Keratinocyte (primary cell): ENCODE measurements around the gene GAREM1. TPM values are rescaled to one million over a fixed set of nuclear protein-coding genes. Genes with fewer than 3 reads are reported as not detected.
"Not testable (repeated sequence)": the region's sequence is repeated elsewhere in the genome, so short reads cannot be mapped to it uniquely, and the experiment has no call there.

Experiments
- DNase-seq: peaks from one replicate; pipeline ENCODE4 v3.0.0-alpha.2; 2011; ENCODE audit warnings: low read depth, missing footprints, low spot score
- FAIRE-seq: peaks from 2 replicates; lab custom pipeline; 2011; peaks lifted over from hg19 to GRCh38; lab: Jason Lieb, UNC
- H2AFZ ChIP-seq: 2 replicates; pipeline ENCODE4 v1.6.0; 2012; ENCODE audit warnings: low read length, control low read depth, inconsistent platforms; ENCODE audit not compliant: control insufficient read depth
- H3K27ac ChIP-seq: 2 replicates; pipeline ENCODE4 v1.5.1; 2011; ENCODE audit warnings: low read length; ENCODE audit not compliant: control insufficient read depth, insufficient read depth
- H3K27me3 ChIP-seq: 3 replicates; pipeline ENCODE4 v1.6.0; 2011; ENCODE audit warnings: low read length; ENCODE audit not compliant: control insufficient read depth, insufficient read depth; ENCODE audit errors: extremely low read depth
- H3K36me3 ChIP-seq, 2 experiments: 2 replicates in 1 of 2; 3 replicates in 1 of 2; pipeline ENCODE4 v1.5.1; 2011; ENCODE audit warnings: low read length in 2 of 2, mild to moderate bottlenecking in 1 of 2; ENCODE audit not compliant: control insufficient read depth in 2 of 2, insufficient read depth in 2 of 2; ENCODE audit errors: extremely low read depth in 1 of 2
- H3K4me1 ChIP-seq: 3 replicates; pipeline ENCODE4 v1.5.1; 2011; ENCODE audit warnings: low read length; ENCODE audit not compliant: control insufficient read depth, insufficient read depth; ENCODE audit errors: extremely low read depth
- H3K4me2 ChIP-seq: 3 replicates; pipeline ENCODE4 v1.6.0; 2011; ENCODE audit warnings: low read depth, low read length; ENCODE audit not compliant: control insufficient read depth, insufficient read depth; ENCODE audit errors: extremely low read depth
- H3K4me3 ChIP-seq, 3 experiments: fragments of 200-600 bp in 1 of 3; sonication (generic) in 1 of 3; 2 replicates in 2 of 3; 3 replicates in 1 of 3; pipeline ENCODE4 v1.5.1; 2011 to 2016; ENCODE audit warnings: low read length in 3 of 3, mild to moderate bottlenecking in 3 of 3, control low read depth in 2 of 3, inconsistent platforms in 1 of 3, low read depth in 1 of 3, mixed read lengths in 1 of 3, mixed run types in 1 of 3, moderate library complexity in 1 of 3; ENCODE audit not compliant: control insufficient read depth in 2 of 3, insufficient read depth in 2 of 3; ENCODE audit errors: extremely low read depth in 1 of 3
- H3K79me2 ChIP-seq: 2 replicates; pipeline ENCODE4 v1.6.0; 2012; ENCODE audit warnings: low read length; ENCODE audit not compliant: control insufficient read depth, insufficient read depth
- H3K9ac ChIP-seq: 3 replicates; pipeline ENCODE4 v1.6.0; 2011; ENCODE audit warnings: low read length; ENCODE audit not compliant: control insufficient read depth, insufficient read depth; ENCODE audit errors: extremely low read depth
- H3K9me1 ChIP-seq: 3 replicates; pipeline ENCODE4 v1.6.0; 2011; ENCODE audit warnings: low read length; ENCODE audit not compliant: control insufficient read depth, insufficient read depth; ENCODE audit errors: extremely low read depth
- H3K9me3 ChIP-seq: 2 replicates; pipeline ENCODE4 v1.5.1; 2012; ENCODE audit warnings: low read depth, low read length; ENCODE audit not compliant: control insufficient read depth
- H4K20me1 ChIP-seq: 3 replicates; pipeline ENCODE4 v1.6.0; 2011; ENCODE audit warnings: low read length; ENCODE audit not compliant: control insufficient read depth, insufficient read depth; ENCODE audit errors: extremely low read depth
- CTCF ChIP-seq, 3 experiments: IDR thresholded peaks in 1 of 3; conservative IDR thresholded peaks in 1 of 3; optimal IDR thresholded peaks in 1 of 3; 2 replicates in 2 of 3; 3 replicates in 1 of 3; pipeline versions ENCODE3 to v1.5.1; 2011; ENCODE audit warnings: low read length in 3 of 3, mild to moderate bottlenecking in 3 of 3, moderate library complexity in 2 of 3, control low read depth in 1 of 3, inconsistent platforms in 1 of 3; ENCODE audit not compliant: insufficient read depth in 2 of 3; ENCODE audit errors: extremely low read depth in 1 of 3
- EZH2 ChIP-seq: IDR thresholded peaks from one replicate; pipeline ENCODE4 v1.6.1; 2012; ENCODE audit warnings: inconsistent platforms, mild to moderate bottlenecking, low read length, moderate library complexity
- dilution Hi-C: fragments of 300-500 bp; cut with MboI; formaldehyde crosslinking; loops from one replicate; pipeline ENCODE4 v1.7.0; 2020; ENCODE audit warnings: low sequenced_read_pairs; ENCODE audit not compliant: extremely low pct_ligation_motif_present
- polyA plus RNA-seq, 5 experiments: library from polyadenylated mRNA; depleted of rRNA in 3 of 5; stranded (reverse) in 3 of 5; stranded (forward) in 1 of 5; unstranded in 1 of 5; fragments of >200 nt; gene quantifications; 1 replicate in 1 of 5; 2 replicates in 3 of 5; 3 replicates in 1 of 5; pipeline versions ENCODE4 v1.2.1 to v1.2.3, GENCODE V29; 2011 to 2012; ENCODE audit warnings: missing spikeins in 2 of 5, low read depth in 1 of 5, low replicate concordance in 1 of 5

Gene GAREM1
- polyA plus RNA-seq, 1 donor (not counting 4 experiments of a cell fraction or from before 2014, with no cell fraction given): 3.8 TPM

DNA sequence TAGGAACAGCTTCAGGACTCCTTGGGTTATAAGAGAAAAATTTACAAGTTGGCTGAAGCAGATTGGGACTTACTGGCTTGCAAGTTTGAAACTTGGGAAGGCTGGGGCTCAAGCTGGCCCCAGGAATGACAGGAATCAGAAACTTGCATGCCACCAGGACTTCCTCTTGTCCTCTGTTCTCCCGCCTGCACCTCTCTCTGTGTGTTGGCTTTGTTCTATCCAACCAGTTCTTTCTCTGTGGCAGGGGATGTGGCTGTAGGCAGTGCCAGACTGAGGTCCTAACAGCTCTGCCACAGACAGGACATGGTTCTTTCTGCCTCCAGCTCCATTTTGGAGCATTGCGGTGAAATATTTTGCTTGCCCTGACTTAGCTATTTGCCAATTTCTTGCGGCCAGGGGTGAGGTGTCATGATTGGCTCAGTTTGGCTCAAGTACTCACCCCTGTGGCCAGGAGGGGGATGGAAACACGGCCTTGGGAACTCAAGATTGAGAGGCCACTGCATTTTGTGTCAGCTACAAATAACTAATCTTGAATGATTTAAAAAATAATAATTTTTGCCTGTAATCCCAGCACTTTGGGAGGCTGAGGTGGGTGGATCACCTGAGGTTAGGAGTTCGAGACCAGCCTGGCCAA, 231.9 kb downstream of the GAREM1 start:
- Histone ChIP-seq H3K27ac (no peak overlapping the region), H3K9me1 (no peaks in the 10 kb centered on the region), H4K20me1 (no peaks in the 10 kb centered on the region), H3K4me2 (no peak overlapping the region), H3K27me3 (no peaks in the 10 kb centered on the region), H2AFZ (no peak overlapping the region), H3K4me3 (no peak overlapping the region), H3K9ac (no peak overlapping the region), H3K79me2 (no peaks in the 10 kb centered on the region), H3K9me3 (no peaks in the 10 kb centered on the region), H3K36me3 (no peaks in the 10 kb centered on the region), H3K4me1 (no peaks in the 10 kb centered on the region)
- no peak for TF ChIP-seq CTCF (optimal IDR thresholded peaks at IDR 0.05 in 1 of 3, IDR thresholded peaks at IDR 0.05 in 1 of 3, conservative IDR thresholded peaks at IDR 0.05 in 1 of 3; ENCODE audit: extremely low read depth in 1 of 3, insufficient read depth in 2 of 3, low read length in 3 of 3)
- TF ChIP-seq EZH2: no peak
- FAIRE-seq (no peak), DNase-seq (no peak)
- dilution Hi-C loops: no loop called here

GRCh38 chr18:32237049-32237448, 233.6 kb downstream of the GAREM1 start:
- no peaks in the 10 kb centered on the region for H3K36me3 ChIP-seq
- H3K9ac ChIP-seq: no peak overlapping the region
- no peaks in the 10 kb centered on the region for H3K9me3 ChIP-seq
- H4K20me1 ChIP-seq: no peaks in the 10 kb centered on the region
- H3K4me2 ChIP-seq: no peak overlapping the region
- no peak overlapping the region for H3K27ac ChIP-seq
- H3K9me1 ChIP-seq: no peaks in the 10 kb centered on the region
- dilution Hi-C loops: no loop called here
- H3K27me3 ChIP-seq: no peaks in the 10 kb centered on the region
- DNase-seq: no peak
- no peak for FAIRE-seq
- TF ChIP-seq CTCF (optimal IDR thresholded peaks at IDR 0.05 in 1 of 3, IDR thresholded peaks at IDR 0.05 in 1 of 3, conservative IDR thresholded peaks at IDR 0.05 in 1 of 3; ENCODE audit: extremely low read depth in 1 of 3, insufficient read depth in 2 of 3, low read length in 3 of 3): no peak
- TF ChIP-seq EZH2: no peak
- no peaks in the 10 kb centered on the region for H3K79me2 ChIP-seq
- no peak overlapping the region for H3K4me3 ChIP-seq
- H3K4me1 ChIP-seq: no peaks in the 10 kb centered on the region
- H2AFZ ChIP-seq: no peak overlapping the region

GRCh38 chr18:32233348-32233747, 237.3 kb downstream of the GAREM1 start:
- H3K4me3 ChIP-seq, H3K79me2 ChIP-seq, H3K9me3 ChIP-seq, H3K27ac ChIP-seq, H3K9ac ChIP-seq, H3K4me2 ChIP-seq, H3K36me3 ChIP-seq, H4K20me1 ChIP-seq, FAIRE-seq, dilution Hi-C loops, H3K4me1 ChIP-seq, H3K27me3 ChIP-seq, H3K9me1 ChIP-seq, H2AFZ ChIP-seq, DNase-seq: not testable (repeated sequence)
